Astrocyte (in vitro differentiated cells and primary cell): ENCODE measurements around the gene TAS1R1.

Experiments used
- EZH2 ChIP-seq: IDR thresholded peaks from 2 replicates; pipeline ENCODE4 v1.6.1; 2012; ENCODE audit warnings: mild to moderate bottlenecking, low read length, inconsistent platforms; ENCODE audit not compliant: insufficient read depth
- TF ChIP-seq, protein P1 (sequence below): IDR thresholded peaks from 2 replicates; pipeline ENCODE4 v1.5.1; 2011; ENCODE audit warnings: low read depth, mild to moderate bottlenecking, inconsistent platforms, low read length, moderate library complexity; ENCODE audit not compliant: insufficient read depth

DNA sequence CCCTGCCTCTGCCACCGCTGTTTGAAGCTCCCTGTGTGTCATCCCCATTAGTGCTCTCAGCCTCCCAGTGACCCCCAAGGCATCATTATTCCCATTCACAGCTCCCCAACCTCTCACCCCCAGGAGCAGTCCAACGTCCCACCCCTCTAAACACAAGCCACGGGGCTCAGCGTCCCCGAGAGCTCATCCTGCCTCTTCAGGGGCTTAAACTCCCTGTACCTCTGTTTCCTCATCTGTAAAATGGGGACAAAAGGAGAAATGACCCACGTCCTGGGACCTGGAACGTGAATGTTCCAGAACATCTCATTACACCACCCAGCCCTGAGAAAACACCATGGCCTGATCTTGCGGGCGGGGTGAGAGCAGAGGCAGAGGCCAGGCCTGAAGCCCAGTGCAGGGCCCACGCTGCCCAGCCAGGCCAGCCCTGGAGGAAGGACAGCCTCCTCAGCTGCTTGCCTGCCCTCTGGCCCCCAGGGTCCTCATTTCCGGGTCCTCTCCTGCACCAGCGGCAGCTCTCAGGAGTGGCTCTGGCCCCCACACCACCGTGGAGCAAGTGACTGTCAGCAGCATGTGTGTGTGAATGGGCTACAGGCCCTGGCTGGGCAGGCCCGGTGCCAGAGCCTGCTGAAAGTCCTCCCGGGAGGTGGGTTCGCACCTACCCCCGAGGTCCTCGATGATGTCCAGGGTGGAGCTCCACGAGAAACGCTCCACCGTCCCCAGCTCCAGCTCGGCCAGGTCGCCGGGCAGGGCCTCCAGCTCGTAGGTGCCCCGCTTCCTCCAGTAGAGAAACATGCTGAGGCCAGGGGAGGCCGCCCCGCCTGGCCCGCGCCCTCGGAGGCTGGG lies 49.5 kb upstream of the TAS1R1 start:
- TF ChIP-seq, protein P1, sequence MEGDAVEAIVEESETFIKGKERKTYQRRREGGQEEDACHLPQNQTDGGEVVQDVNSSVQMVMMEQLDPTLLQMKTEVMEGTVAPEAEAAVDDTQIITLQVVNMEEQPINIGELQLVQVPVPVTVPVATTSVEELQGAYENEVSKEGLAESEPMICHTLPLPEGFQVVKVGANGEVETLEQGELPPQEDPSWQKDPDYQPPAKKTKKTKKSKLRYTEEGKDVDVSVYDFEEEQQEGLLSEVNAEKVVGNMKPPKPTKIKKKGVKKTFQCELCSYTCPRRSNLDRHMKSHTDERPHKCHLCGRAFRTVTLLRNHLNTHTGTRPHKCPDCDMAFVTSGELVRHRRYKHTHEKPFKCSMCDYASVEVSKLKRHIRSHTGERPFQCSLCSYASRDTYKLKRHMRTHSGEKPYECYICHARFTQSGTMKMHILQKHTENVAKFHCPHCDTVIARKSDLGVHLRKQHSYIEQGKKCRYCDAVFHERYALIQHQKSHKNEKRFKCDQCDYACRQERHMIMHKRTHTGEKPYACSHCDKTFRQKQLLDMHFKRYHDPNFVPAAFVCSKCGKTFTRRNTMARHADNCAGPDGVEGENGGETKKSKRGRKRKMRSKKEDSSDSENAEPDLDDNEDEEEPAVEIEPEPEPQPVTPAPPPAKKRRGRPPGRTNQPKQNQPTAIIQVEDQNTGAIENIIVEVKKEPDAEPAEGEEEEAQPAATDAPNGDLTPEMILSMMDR = no peak
- no peak for TF ChIP-seq EZH2
